Activated CD4-positive, alpha-beta T cell treated with anti-CD3 and anti-CD28 coated beads for 36 hours (primary cell): ENCODE results near the gene CBFA2T2. TPM values are rescaled to one million over a fixed set of nuclear protein-coding genes. Genes with fewer than 3 reads are reported as not detected.
"Not testable (repeated sequence)": the region's sequence is repeated elsewhere in the genome, so short reads cannot be mapped to it uniquely, and the experiment has no call there.

ENCODE experiments used
- ATAC-seq: fragments of 200-7000 bp; cut with Tn5 transposase; one replicate; pipeline ENCODE4 v1.10.0; 2021; ENCODE audit warnings: mild to moderate bottlenecking, moderate library complexity
- CTCF ChIA-PET: fragments of 350-600 bp; sonication (Branson Sonifier 250); formaldehyde crosslinking; loops from one replicate; lab custom pipeline; 2021; ENCODE audit warnings: antibody characterized with exemption; lab: Charles Lee
- POLR2A ChIA-PET: fragments of 350-600 bp; sonication (Branson Sonifier 250); formaldehyde crosslinking; loops from one replicate; lab custom pipeline; 2021; ENCODE audit warnings: antibody characterized with exemption, inconsistent platforms; lab: Charles Lee
- DNase-seq: peaks from one replicate; pipeline ENCODE4 v3.0.0-alpha.2; 2020
- H3K27ac Mint-ChIP-seq: one replicate; pipeline ENCODE4 v1.8.0; 2021; ENCODE audit warnings: mixed read lengths
- H3K27me3 Mint-ChIP-seq: one replicate; pipeline ENCODE4 v1.8.0; 2021; ENCODE audit warnings: mixed read lengths
- H3K36me3 Mint-ChIP-seq: one replicate; pipeline ENCODE4 v1.8.0; 2021; ENCODE audit warnings: low read depth, mixed read lengths
- H3K4me1 Mint-ChIP-seq: one replicate; pipeline ENCODE4 v1.8.0; 2021; ENCODE audit warnings: mixed read lengths
- H3K4me3 Mint-ChIP-seq: one replicate; pipeline ENCODE4 v1.8.0; 2021; ENCODE audit warnings: mild to moderate bottlenecking, moderate library complexity, mixed read lengths
- H3K9me3 Mint-ChIP-seq: one replicate; pipeline ENCODE4 v1.8.0; 2021; ENCODE audit warnings: low read depth, mixed read lengths
- intact Hi-C, 2 experiments: fragments of 100-400 bp; cut with DNase I in 1 of 2; cut with micrococcal nuclease in 1 of 2; formaldehyde crosslinking; loops; one replicate each; pipeline versions ENCODE4 v1.14.2 to v1.15.1; 2022 to 2024; cut with DNase I, micrococcal nuclease
- total RNA-seq, 2 experiments: library from RNA; stranded (reverse); gene quantifications; one replicate each; pipeline ENCODE4 v1.2.3, GENCODE V29; 2021

CBFA2T2 gene
- 10 to 100 TPM; 10.9 to 12.9 TPM for total RNA-seq

DNA sequence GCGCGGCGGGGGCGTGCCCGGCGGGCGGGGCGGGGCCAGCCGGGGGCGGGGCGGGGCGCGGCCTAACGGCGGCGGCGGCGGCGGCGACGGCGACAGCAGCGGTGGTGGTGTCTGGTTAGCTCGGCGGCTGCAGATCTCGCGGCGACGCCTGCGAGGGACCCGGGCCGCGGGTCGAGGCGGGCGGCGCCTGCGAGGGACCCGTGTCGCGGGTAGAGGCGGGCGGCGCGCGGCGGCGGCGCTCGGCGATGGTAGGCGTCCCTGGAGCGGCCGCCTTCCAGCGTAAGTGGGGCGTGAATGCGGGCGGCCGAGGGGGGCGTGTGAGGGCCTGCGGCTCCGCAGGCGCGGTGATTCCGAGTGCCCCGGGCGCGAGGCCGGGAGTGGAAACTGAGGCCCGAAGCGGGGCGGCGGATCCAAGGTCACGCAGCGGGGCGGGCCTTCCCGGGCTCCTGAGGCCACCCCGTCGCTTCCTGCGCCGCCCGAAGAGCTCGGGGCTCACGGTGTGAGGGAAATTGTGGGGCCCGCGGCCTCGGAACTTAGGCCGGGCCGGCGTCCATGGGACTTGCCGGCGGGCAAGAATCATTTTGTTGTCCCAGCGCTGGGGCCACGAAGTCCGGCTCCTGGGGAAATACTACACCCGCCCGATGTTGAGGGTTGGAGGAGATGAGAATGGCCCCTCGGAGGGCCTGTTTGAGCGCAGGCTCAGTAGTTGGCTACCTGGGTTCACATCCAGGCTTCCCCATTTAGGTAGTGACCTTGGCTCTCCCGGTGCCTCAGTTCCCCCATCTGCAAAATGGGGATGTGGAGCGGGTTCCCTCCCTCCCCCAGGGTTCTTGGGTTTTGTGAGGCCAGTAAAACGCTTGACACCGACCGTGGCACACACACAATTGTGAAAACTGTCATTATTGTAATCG, at the start of gene CBFA2T2:
CBFA2T2 (plus strand) TSS at position 74 of the 911 bp plus-strand sequence; CDS start at position 246, 172 bp downstream.
- H3K27me3 Mint-ChIP-seq, result no peaks in the 10 kb centered on the region
- H3K36me3 Mint-ChIP-seq, result no peaks in the 10 kb centered on the region
- peak within 1 kb of the TSS; percentile 78 for H3K27ac Mint-ChIP-seq
- peak; percentile 42 for ATAC-seq
- DNase-seq, result no peak
- CTCF ChIA-PET, result interaction anchor here (0.7 to 1.6 kb wide), 3 partner anchors 45 to 65 kb away, joined by 3 to 5 read pairs (median 4); partner anchors contain the start of gene SNTA1
- H3K9me3 Mint-ChIP-seq, result no peaks in the 10 kb centered on the region
- intact Hi-C loops, result loop anchor here (1.0 to 5.0 kb wide), 7 partner anchors 48 to 503 kb away; partner anchors contain the start of genes E2F1 (in 1 of the 2), PXMP4 (in 1 of the 2), RALY (in 1 of the 2) and SNTA1 (in 1 of the 2)
- POLR2A ChIA-PET, result interaction anchor here (0.6 to 2.0 kb wide), 10 partner anchors 11 to 503 kb away, joined by 3 to 10 read pairs (median 4); partner anchors contain the start of genes ACTL10, PXMP4, RALY and SNTA1
- peaks cover 6% of the 10 kb centered on the region for H3K4me1 Mint-ChIP-seq
- H3K4me3 Mint-ChIP-seq, result peak within 1 kb of the TSS; percentile 85

GRCh38 chr20:33440562-33440961, 49.3 kb upstream of the CBFA2T2 start:
- H3K36me3 Mint-ChIP-seq, H3K9me3 Mint-ChIP-seq, H3K27me3 Mint-ChIP-seq, ATAC-seq, H3K4me3 Mint-ChIP-seq, CTCF ChIA-PET, DNase-seq, POLR2A ChIA-PET, H3K27ac Mint-ChIP-seq: not testable (repeated sequence)
- H3K4me1 Mint-ChIP-seq, result peaks cover 15% of the 10 kb centered on the region
- intact Hi-C loops, result loop anchor here (5.0 kb wide), 6 partner anchors 52 to 552 kb away; partner anchors contain the start of genes ACTL10 (in 1 of the 2), CBFA2T2 (in 1 of the 2), RALY (in 1 of the 2) and ZNF341 (in 1 of the 2)

DNA sequence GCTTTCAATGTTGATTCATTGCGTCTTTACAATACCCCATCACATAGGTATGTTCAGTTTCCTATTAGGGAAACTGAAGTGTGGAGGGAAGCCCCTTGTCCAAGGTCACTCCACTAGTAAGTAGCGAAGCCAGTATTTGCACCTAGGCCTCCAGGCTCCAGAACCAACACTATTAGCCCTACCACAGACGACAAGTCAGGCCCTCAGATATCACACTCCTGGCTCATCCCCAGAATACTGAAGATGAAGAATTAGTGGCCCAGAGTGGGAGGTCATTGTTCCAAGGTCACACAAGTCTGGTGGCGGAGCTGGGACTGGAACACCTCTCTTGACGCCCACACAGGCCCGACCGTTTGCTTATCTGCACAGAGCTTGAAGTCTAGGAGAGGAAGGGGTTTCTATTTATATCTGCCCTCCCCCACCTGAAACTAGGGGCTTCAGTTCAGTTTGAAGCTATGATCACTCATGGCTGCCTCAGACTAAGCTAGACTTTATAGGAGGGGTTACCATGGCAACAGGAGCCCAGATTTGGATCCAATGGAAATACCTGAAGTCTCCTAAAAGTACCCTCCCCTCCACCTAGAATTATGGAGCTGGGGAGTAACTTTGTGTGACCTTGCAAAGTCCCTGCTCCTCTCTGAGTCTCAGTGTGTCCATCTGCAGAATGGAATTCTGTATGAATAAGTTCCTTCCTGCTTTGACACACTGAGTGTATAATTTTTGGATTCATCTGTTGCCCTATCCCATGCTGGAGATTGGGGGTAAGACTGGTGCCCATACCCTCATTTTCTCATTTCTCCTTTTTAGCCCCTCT, 48.5 kb upstream of the CBFA2T2 start:
- Mint-ChIP-seq H3K9me3 (no peaks in the 10 kb centered on the region), H3K27ac (no peak overlapping the region), H3K4me3 (no peak overlapping the region), H3K4me1 (peaks cover 15% of the 10 kb centered on the region), H3K36me3 (no peaks in the 10 kb centered on the region), H3K27me3 (no peaks in the 10 kb centered on the region)
- ChIA-PET CTCF (interaction anchor here (1.0 kb wide), 1 partner anchor 183 kb away, joined by 4 read pairs; no protein-coding TSS in a partner anchor), POLR2A (no interaction called here)
- intact Hi-C loops, result loop anchor here (5.0 kb wide), 6 partner anchors 51 to 551 kb away; partner anchors contain the start of genes ACTL10 (in 1 of the 2), CBFA2T2 (in 1 of the 2), RALY (in 1 of the 2) and ZNF341 (in 1 of the 2)
- ATAC-seq (no peak), DNase-seq (no peak)

DNA sequence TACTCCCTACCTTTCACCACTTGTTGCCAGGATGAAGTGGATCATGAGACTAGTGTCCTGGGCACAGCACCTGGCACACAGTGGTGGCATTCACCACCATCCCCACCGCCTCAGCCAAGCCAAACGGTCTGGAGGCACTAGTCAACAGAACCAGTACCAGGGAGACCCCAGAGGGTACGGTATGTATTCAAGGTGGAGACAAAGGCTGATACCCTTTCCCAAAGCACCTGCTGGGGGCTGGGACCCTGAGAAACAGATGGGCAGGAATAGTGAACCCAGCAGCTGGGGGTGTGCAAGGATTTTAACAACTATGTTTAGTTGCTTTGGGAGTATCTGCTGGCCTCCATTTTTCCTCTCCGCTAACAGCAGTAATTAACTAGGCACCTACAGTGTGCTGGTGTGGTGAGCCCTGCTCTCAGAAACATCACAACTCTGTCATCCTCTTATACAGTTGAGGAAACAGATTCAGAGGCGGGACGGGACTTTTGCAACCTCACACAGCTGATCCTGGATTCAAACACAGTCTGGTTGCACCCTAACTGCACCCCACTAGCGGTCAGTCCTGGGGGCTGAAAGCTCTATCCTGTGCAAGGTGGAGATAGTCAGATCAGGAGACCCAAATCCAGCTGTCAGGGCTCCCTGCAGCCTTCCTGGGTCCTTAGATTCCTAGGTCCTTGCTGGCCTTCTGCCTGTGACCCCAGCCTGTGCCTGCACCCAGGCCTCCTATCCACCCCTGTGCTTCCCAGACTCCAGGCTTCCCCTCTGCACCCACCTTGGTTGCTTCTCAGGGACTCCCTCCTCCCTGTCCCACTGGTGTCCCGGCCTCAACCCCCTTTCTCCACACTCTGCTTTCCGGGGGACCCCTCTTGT, 47.5 kb upstream of the CBFA2T2 start:
- DNase-seq (peak; percentile 15), ATAC-seq (no peak)
- no peaks in the 10 kb centered on the region for H3K9me3 Mint-ChIP-seq
- no peaks in the 10 kb centered on the region for H3K36me3 Mint-ChIP-seq
- no peaks in the 10 kb centered on the region for H3K27me3 Mint-ChIP-seq
- H3K4me3 Mint-ChIP-seq, result peak overlapping the region; percentile 68
- intact Hi-C loops, result loop anchor here (1.0 to 5.0 kb wide), 13 partner anchors 47 to 861 kb away; partner anchors contain the start of genes RALY (in 2 of the 2), ACTL10 (in 1 of the 2), AHCY (in 1 of the 2) and CBFA2T2 (in 1 of the 2)
- POLR2A ChIA-PET, result interaction anchor here (0.9 to 1.9 kb wide), 2 partner anchors 47 to 371 kb away, joined by 3 to 9 read pairs; partner anchors contain the start of gene CBFA2T2
- H3K27ac Mint-ChIP-seq, result no peak overlapping the region
- peaks cover 15% of the 10 kb centered on the region for H3K4me1 Mint-ChIP-seq
- CTCF ChIA-PET, result interaction anchor here (0.6 to 1.0 kb wide), 3 partner anchors 14 to 182 kb away, joined by 3 to 4 read pairs (median 3); no protein-coding TSS in a partner anchor

- DNase-seq, result peak; percentile 45
- H3K27ac Mint-ChIP-seq, result no peak overlapping the region
- H3K4me3 Mint-ChIP-seq, result peak overlapping the region; percentile 68
- peak; percentile 15 for ATAC-seq
- no peaks in the 10 kb centered on the region for H3K36me3 Mint-ChIP-seq
- no peaks in the 10 kb centered on the region for H3K9me3 Mint-ChIP-seq
- ChIA-PET CTCF (interaction anchor here (0.6 to 2.4 kb wide), 4 partner anchors 14 to 223 kb away, joined by 3 to 6 read pairs (median 3); partner anchors contain the start of gene ACTL10), POLR2A (interaction anchor here (0.9 to 1.9 kb wide), 2 partner anchors 47 to 370 kb away, joined by 3 to 9 read pairs; partner anchors contain the start of gene CBFA2T2)
- no peaks in the 10 kb centered on the region for H3K27me3 Mint-ChIP-seq
- intact Hi-C loops, result loop anchor here (1.0 to 5.0 kb wide), 13 partner anchors 46 to 860 kb away; partner anchors contain the start of genes RALY (in 2 of the 2), ACTL10 (in 1 of the 2), AHCY (in 1 of the 2) and CBFA2T2 (in 1 of the 2)
- peaks cover 15% of the 10 kb centered on the region for H3K4me1 Mint-ChIP-seq
Measured at GRCh38 chr20:33443006-33443511, 46.8 kb upstream of the CBFA2T2 start.

GRCh38 chr20:33443512-33444239, 46.2 kb upstream of the CBFA2T2 start, which contains the start of gene SNTA1:
Gene SNTA1, minus strand, starts transcription at chr20:33443763. Its CDS starts 143 bp downstream, at chr20:33443620.
- DNase-seq (peak; percentile 95), ATAC-seq (peak; percentile 92)
- H3K36me3 Mint-ChIP-seq, result no peaks in the 10 kb centered on the region
- H3K4me3 Mint-ChIP-seq, result peak within 1 kb of the TSS; percentile 83
- H3K27me3 Mint-ChIP-seq, result no peaks in the 10 kb centered on the region
- intact Hi-C loops, result loop anchor here (1.0 to 5.0 kb wide), 18 partner anchors 14 to 860 kb away; partner anchors contain the start of genes ACTL10 (in 2 of the 2), CDK5RAP1 (in 2 of the 2), RALY (in 2 of the 2) and AHCY (in 1 of the 2)
- CTCF ChIA-PET, result interaction anchor here (0.6 to 2.6 kb wide), 5 partner anchors 14 to 224 kb away, joined by 3 to 13 read pairs (median 5); partner anchors contain the start of genes ACTL10 and CBFA2T2
- peaks cover 15% of the 10 kb centered on the region for H3K4me1 Mint-ChIP-seq
- peaks cover 2% of the 10 kb centered on the region for H3K9me3 Mint-ChIP-seq
- peak within 1 kb of the TSS; percentile 78 for H3K27ac Mint-ChIP-seq
- POLR2A ChIA-PET, result interaction anchor here (0.6 to 1.9 kb wide), 3 partner anchors 46 to 369 kb away, joined by 3 to 9 read pairs (median 3); partner anchors contain the start of gene CBFA2T2

- DNase-seq (peak; percentile 69), ATAC-seq (peak; percentile 33)
- POLR2A ChIA-PET, result interaction anchor here (0.6 to 1.0 kb wide), 3 partner anchors 21 to 367 kb away, joined by 3 read pairs; partner anchors contain the start of gene CHMP4B
- H3K36me3 Mint-ChIP-seq, result no peaks in the 10 kb centered on the region
- peak overlapping the region; percentile 83 for H3K4me3 Mint-ChIP-seq
- peaks cover 2% of the 10 kb centered on the region for H3K9me3 Mint-ChIP-seq
- no peaks in the 10 kb centered on the region for H3K27me3 Mint-ChIP-seq
- CTCF ChIA-PET, result interaction anchor here (0.6 to 2.6 kb wide), 12 partner anchors 9 to 1065 kb away, joined by 3 to 13 read pairs (median 4); partner anchors contain the start of gene ACTL10
- peaks cover 15% of the 10 kb centered on the region for H3K4me1 Mint-ChIP-seq
- H3K27ac Mint-ChIP-seq, result peak overlapping the region; percentile 78
- intact Hi-C loops, result loop anchor here (1.0 to 5.0 kb wide), 11 partner anchors 12 to 547 kb away; partner anchors contain the start of genes ACTL10 (in 2 of the 2), CDK5RAP1 (in 2 of the 2), CBFA2T2 (in 1 of the 2) and PXMP4 (in 1 of the 2)
Measured at GRCh38 chr20:33444797-33445560, 44.9 kb upstream of the CBFA2T2 start.
